Fibroblast of lung (primary cell): ENCODE data around the gene TWIST2.

ENCODE experiments used
- CTCF ChIP-seq, 2 donors: IDR thresholded peaks in 1 of 2; conservative IDR thresholded peaks in 1 of 2; 1 replicate in 1 of 2; 2 replicates in 1 of 2; pipeline ENCODE4 v1.5.1; 2011 to 2012; ENCODE audit warnings: low read length in 2 of 2, control low read depth in 1 of 2, inconsistent platforms in 1 of 2, low read depth in 1 of 2, mild to moderate bottlenecking in 1 of 2
- EZH2 ChIP-seq: IDR thresholded peaks from 2 replicates; pipeline ENCODE4 v1.5.1; 2012; ENCODE audit warnings: low read length, control low read depth, mild to moderate bottlenecking; ENCODE audit errors: missing control alignments

GRCh38 chr2:238952261-238952919 lies 104.5 kb downstream of the TWIST2 start:
- TF ChIP-seq CTCF (conservative IDR thresholded peaks at IDR 0.05 in 1 of 2, IDR thresholded peaks at IDR 0.05 in 1 of 2; ENCODE audit: low read depth in 1 of 2, low read length in 2 of 2): no peak
- no peak for TF ChIP-seq EZH2
